Inferior parietal cortex (tissue), 1 donor: Measurements from ENCODE around the gene STK32B.
A peak's percentile ranks its signal among the peaks of the same experiment; 100 is the strongest.
"Not testable (repeated sequence)": the region's sequence is repeated elsewhere in the genome, so short reads cannot be mapped to it uniquely, and the experiment has no call there.

Experiments used
- DNase-seq: peaks from one replicate; pipeline ENCODE4 v3.0.0-alpha.2; 2016; ENCODE audit errors: extremely low spot score

The STK32B gene

GRCh38 chr4:5051278-5052203, at the start of gene STK32B:
STK32B (plus strand) TSS chr4:5051480.
- DNase-seq: peak; percentile 11

GRCh38 chr4:5001641-5002040, 49.6 kb upstream of the STK32B start:
- DNase-seq: not testable (repeated sequence)

- DNase-seq: peak; percentile 11
Observed at GRCh38 chr4:5003372-5003857, 47.9 kb upstream of the STK32B start.

GRCh38 chr4:5003918-5004317, 47.4 kb upstream of the STK32B start:
- no peak for DNase-seq

GRCh38 chr4:5004496-5004895, 46.8 kb upstream of the STK32B start:
- no peak for DNase-seq

- not testable (repeated sequence) for DNase-seq
Observed at GRCh38 chr4:5006932-5007331, 44.3 kb upstream of the STK32B start.

- DNase-seq: no peak
Observed at GRCh38 chr4:5009796-5010195, 41.5 kb upstream of the STK32B start.

GRCh38 chr4:5010984-5011383, 40.3 kb upstream of the STK32B start:
- DNase-seq: no peak

GRCh38 chr4:5012244-5012898, 38.9 kb upstream of the STK32B start:
- DNase-seq: no peak

GRCh38 chr4:5012958-5013357, 38.3 kb upstream of the STK32B start:
- DNase-seq: no peak

- DNase-seq: no peak
Observed at GRCh38 chr4:5014007-5014682, 37.1 kb upstream of the STK32B start.

GRCh38 chr4:5018096-5018495, 33.2 kb upstream of the STK32B start:
- no peak for DNase-seq

- DNase-seq: no peak
Observed at GRCh38 chr4:5018603-5019002, 32.7 kb upstream of the STK32B start.

GRCh38 chr4:5019274-5019673, 32.0 kb upstream of the STK32B start, which contains the start of gene CYTL1:
CYTL1 (minus strand) TSS chr4:5019458; CDS start chr4:5019445, 13 bp downstream.
- DNase-seq: no peak

- DNase-seq: no peak
Observed at GRCh38 chr4:5019796-5020195, 31.5 kb upstream of the STK32B start.

- no peak for DNase-seq
Observed at GRCh38 chr4:5020341-5020740, 30.9 kb upstream of the STK32B start.

- no peak for DNase-seq
Observed at GRCh38 chr4:5021546-5021945, 29.7 kb upstream of the STK32B start.

- DNase-seq: no peak
Observed at GRCh38 chr4:5024673-5025072, 26.6 kb upstream of the STK32B start.

GRCh38 chr4:5026371-5026770, 24.9 kb upstream of the STK32B start:
- no peak for DNase-seq

GRCh38 chr4:5027346-5027745, 23.9 kb upstream of the STK32B start:
- no peak for DNase-seq

GRCh38 chr4:5028480-5028879, 22.8 kb upstream of the STK32B start:
- no peak for DNase-seq

GRCh38 chr4:5029447-5029846, 21.8 kb upstream of the STK32B start:
- DNase-seq: no peak
